ENCODE measurements around the gene RARS1.

The RARS1 gene

GRCh38 chr5:168525856-168526255 is 39.6 kb downstream of the RARS1 start:
- H3K9me3 Mint-ChIP-seq: no peaks in the 10 kb centered on the region
- H3K27me3 Mint-ChIP-seq (ENCODE audit: low read depth): peaks cover 27% of the 10 kb centered on the region
- H3K4me3 Mint-ChIP-seq: no peak overlapping the region
- TF ChIP-seq CTCF (IDR thresholded peaks at IDR 0.05; ENCODE audit: unreplicated experiment in 3 of 3): no peak
- no peak overlapping the region for H3K27ac Mint-ChIP-seq
- no peaks in the 10 kb centered on the region for H3K4me1 Mint-ChIP-seq
- H3K36me3 Mint-ChIP-seq (ENCODE audit: low read depth): peaks cover 7% of the 10 kb centered on the region

GRCh38 chr5:168527756-168528295 is 41.6 kb downstream of the RARS1 start:
- Mint-ChIP-seq H3K36me3 (ENCODE audit: low read depth) (peaks cover 7% of the 10 kb centered on the region), H3K9me3 (no peaks in the 10 kb centered on the region)

GRCh38 chr5:168528521-168529373 is 42.5 kb downstream of the RARS1 start, which contains the start of gene FBLL1:
TSS of gene FBLL1 (plus strand) at chr5:168529305. CDS start at chr5:168529505, 200 bp downstream.
- Mint-ChIP-seq H3K27ac (no peak within 1 kb of the TSS), H3K27me3 (ENCODE audit: low read depth) (peaks cover 43% of the 10 kb centered on the region), H3K4me3 (peak within 1 kb of the TSS; percentile 82), H3K36me3 (ENCODE audit: low read depth) (peaks cover 7% of the 10 kb centered on the region), H3K9me3 (no peaks in the 10 kb centered on the region), H3K4me1 (no peaks in the 10 kb centered on the region)
- TF ChIP-seq CTCF (IDR thresholded peaks at IDR 0.05; ENCODE audit: unreplicated experiment in 3 of 3): no peak

More at GRCh38 chr5:168527756-168528295, 41.6 kb downstream of the RARS1 start:
- H3K27ac Mint-ChIP-seq: no peak overlapping the region
- peaks cover 37% of the 10 kb centered on the region for H3K27me3 Mint-ChIP-seq (ENCODE audit: low read depth)
- no peak for TF ChIP-seq CTCF (IDR thresholded peaks at IDR 0.05; ENCODE audit: unreplicated experiment in 3 of 3)
- no peaks in the 10 kb centered on the region for H3K4me1 Mint-ChIP-seq
- H3K4me3 Mint-ChIP-seq: peak overlapping the region; percentile 37 to 82 (median 82)

GRCh38 chr5:168529374-168530234 is 43.3 kb downstream of the RARS1 start:
- Mint-ChIP-seq H3K4me3 (peak overlapping the region; percentile 75 to 81 (median 77)), H3K27me3 (ENCODE audit: low read depth) (peaks cover 43% of the 10 kb centered on the region), H3K4me1 (no peaks in the 10 kb centered on the region), H3K36me3 (ENCODE audit: low read depth) (peaks cover 7% of the 10 kb centered on the region), H3K9me3 (no peaks in the 10 kb centered on the region), H3K27ac (no peak overlapping the region)
- no peak for TF ChIP-seq CTCF (IDR thresholded peaks at IDR 0.05; ENCODE audit: unreplicated experiment in 3 of 3)

- peaks cover 43% of the 10 kb centered on the region for H3K27me3 Mint-ChIP-seq (ENCODE audit: low read depth)
- no peak for TF ChIP-seq CTCF (IDR thresholded peaks at IDR 0.05; ENCODE audit: unreplicated experiment in 3 of 3)
- H3K36me3 Mint-ChIP-seq (ENCODE audit: low read depth): peaks cover 7% of the 10 kb centered on the region
- peak overlapping the region; percentile 75 to 81 (median 77) for H3K4me3 Mint-ChIP-seq
- H3K4me1 Mint-ChIP-seq: no peaks in the 10 kb centered on the region
- no peak overlapping the region for H3K27ac Mint-ChIP-seq
- H3K9me3 Mint-ChIP-seq: no peaks in the 10 kb centered on the region
Observed at GRCh38 chr5:168530621-168531150, 44.4 kb downstream of the RARS1 start.

Data from nephron (organoid).